Panc1 (cell line): ENCODE results near the gene TMA7B.

Source experiments
- CTCF ChIP-seq: fragments of 450-650 bp; IDR thresholded peaks from 2 replicates; pipeline ENCODE4 v1.5.1; 2017; ENCODE audit warnings: mild to moderate bottlenecking
- POLR2AphosphoS5 ChIP-seq: IDR thresholded peaks from 2 replicates; pipeline ENCODE4 v1.6.1; 2012; ENCODE audit warnings: mild to moderate bottlenecking, low read depth, low read length, moderate library complexity

GRCh38 chr22:40007853-40008710, 47.9 kb downstream of the TMA7B start:
- no peak for TF ChIP-seq POLR2AphosphoS5
- no peak for TF ChIP-seq CTCF
